HCEC 1CT (cell line): ENCODE results near the gene HOXB9.

Experiments used
- DNase-seq: peaks from one replicate; pipeline ENCODE4 v3.0.0-alpha.2; 2017

The HOXB9 gene

DNA sequence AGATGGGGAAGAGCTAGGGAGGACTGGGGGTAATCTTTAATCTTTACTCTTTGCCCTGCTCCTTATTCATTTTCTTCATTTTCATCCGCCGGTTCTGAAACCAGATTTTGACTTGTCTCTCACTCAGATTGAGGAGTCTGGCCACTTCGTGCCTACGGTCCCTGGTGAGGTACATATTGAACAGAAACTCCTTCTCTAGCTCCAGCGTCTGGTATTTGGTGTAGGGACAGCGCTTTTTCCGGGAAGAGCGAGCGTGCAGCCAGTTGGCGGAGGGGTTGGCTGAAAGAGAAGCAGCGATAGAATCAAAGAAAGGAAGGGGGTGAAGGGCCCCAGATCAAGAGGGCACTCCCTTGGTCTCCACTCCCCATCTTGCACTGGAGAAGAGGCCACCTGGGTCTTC lies 3.3 kb downstream of the HOXB9 start:
- no peak for DNase-seq

DNA sequence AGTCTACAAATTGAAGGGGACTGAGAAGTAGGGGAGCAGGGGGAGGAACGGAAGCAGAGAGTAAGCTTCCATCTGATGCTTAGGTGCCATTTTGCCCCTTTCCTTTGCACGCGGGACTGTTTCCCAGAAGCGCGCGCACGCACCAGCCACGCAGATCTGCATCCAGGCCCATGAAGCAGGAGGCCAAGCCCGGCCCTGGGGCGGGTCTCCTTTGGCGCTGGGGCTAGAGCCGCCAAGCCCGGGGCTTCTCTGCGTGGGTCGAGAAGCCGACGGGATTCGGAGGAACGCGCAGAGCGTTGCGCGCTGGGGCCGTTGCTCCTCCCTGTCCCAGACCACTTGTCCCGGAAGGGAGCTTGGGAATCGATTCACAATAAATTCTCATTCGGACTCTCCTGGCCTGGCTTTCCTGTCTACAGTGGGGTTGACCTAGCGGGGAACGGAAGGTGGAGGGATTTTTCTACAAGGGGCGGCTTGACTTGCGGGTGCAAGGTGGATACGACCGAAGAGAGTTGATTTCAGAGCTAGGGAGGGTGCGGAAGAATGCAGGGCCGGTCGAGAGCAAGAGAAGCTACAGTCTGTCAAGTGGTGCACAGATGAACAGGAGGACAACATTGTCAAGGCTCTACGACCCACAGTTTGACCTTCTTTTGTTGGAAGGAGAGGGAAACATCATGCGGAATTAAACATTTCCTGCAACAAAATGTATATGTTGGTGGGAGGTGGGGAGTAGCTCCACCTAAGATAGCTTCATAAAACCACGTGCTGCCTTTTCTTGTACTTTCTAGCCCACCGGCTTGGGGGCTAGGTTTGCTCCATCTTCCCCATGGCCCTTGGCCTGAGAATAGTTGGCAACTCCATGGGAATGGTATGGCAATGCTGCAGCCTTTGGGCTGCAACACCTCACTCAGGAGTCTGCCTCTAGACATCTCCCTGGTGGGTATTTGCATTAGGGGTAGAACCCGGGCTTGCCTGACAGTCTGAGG lies 4.5 kb downstream of the HOXB9 start:
- no peak for DNase-seq

DNA sequence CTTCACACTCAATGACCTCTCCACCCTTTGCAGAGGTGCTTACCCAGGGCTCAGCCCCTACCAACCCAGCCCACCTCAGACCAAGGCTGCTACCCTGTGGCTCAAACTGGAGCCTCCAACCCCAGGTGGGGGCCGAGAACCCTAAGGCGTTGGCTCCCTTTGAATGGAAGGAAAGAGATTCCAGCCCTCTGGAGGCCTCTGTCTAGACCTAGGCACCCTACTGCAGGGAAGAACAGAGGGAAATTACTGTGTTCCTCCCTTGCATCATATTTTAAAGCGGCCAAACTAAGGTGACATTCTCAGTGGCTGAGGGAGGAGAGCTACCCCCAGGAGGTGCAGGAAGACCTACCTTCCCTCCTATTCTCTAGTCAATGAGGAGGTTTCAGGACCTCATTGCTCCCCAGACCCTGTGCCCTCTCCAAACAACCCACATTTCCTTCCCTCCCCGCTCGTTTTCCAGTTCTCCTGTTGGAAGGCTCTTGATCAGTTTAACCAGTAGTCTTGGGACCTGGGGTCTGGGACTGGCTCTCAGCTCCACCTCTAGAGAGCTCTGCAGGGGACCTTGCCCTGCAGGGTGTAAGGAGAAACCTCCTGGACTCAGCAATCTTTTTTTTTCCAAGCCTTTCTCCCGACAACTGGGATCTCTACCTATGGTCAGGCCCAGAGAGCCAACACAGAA lies 5.6 kb downstream of the HOXB9 start:
- DNase-seq: no peak

DNA sequence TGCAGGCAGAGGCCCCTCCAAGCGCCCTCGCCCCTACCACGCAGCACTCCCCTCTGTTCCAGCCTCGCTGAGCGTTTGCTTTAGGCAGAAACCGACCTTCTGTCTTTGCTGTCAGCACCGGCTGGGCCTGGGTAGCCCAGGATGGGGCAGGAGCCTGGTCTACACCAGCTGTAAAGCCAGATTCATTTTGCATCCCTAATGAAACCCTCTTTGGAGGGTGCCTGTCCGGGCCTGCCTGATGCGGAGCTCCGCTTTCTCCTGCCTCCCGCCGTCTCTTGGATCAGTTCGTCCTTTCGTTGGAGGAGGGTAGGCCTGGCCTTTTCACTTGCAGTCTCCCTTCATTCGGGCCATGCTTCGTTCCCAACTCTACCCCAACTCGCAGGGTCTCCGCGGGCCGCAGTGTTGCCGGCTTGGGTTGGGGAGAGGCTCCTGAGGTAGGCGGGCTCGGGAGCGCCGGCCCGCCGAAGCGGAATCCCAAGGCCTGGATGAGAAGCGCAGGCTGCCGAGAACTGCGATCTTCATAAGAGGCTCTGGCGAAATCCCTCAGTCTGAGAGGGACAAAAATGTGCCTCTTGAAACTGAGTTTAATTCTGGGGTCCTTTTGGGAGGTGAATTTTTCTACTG lies 6.2 kb downstream of the HOXB9 start:
- no peak for DNase-seq

DNA sequence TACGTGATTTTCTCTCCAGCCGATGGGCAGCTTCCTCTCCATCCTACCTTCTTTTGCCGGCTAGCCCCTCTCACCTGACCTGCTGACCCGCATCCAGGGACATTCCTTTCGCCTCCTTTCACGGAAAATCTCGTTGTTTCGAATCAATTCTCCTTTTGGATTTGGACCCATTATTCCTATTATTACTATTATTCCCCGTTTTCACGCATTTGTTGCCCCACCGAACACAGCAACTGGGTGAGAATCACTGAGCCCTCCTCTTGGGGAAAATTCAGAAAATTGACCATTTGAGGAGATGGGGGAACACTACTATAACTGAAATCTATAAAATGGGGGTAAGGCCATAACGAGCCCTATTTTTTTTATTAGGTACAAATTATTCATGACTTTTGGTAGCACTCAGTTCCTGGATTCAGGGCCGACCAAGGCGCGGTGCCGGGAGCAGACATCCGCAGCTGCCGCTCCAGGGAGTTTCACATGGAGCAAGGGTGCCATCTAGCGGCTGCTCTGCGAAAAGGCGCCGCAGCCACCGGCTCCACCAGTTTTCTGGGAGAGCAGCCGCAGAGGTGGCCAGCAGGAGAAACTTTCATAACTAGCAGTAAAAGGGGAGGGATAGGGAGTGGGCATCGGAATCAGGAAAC lies 7.8 kb downstream of the HOXB9 start:
- peak; percentile 81 for DNase-seq

DNA sequence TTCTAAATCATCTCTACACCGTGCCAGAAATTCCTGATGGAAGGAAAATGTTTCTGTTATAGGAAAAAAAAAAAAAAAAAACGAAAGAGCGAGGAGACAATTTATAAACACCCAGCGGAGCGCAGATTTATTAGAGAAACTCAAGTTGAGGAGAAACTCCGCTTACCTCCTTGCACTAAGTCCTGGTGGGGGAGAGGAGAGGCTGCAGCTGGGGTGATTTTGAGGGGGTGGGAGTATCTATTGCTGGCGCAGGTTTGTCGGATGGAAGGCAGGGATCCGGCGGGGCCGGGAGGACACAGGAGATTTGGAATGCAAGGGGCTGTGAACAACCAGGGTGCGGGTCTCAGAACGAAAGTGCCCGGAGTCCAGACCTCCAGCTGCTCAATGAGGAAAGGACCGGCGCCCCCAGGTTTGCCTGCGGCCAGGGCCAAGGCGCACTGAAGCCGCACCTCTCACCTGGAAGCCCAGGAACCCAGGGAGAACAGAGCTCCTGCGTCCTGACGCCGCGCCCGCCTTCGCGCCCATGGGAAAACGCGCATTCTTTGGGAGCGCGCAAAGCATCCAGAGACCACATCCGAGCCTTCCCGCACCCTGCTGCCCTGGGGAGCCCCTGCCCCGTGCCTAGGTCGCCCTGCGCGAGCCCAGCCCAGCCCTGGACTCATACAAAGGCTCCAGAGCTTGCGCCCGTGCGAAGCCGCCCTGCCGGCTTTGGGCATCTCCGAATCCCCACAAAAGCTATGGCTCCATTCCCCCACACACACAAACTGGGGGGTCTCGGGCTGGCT lies 8.5 kb downstream of the HOXB9 start:
- DNase-seq: no peak

DNA sequence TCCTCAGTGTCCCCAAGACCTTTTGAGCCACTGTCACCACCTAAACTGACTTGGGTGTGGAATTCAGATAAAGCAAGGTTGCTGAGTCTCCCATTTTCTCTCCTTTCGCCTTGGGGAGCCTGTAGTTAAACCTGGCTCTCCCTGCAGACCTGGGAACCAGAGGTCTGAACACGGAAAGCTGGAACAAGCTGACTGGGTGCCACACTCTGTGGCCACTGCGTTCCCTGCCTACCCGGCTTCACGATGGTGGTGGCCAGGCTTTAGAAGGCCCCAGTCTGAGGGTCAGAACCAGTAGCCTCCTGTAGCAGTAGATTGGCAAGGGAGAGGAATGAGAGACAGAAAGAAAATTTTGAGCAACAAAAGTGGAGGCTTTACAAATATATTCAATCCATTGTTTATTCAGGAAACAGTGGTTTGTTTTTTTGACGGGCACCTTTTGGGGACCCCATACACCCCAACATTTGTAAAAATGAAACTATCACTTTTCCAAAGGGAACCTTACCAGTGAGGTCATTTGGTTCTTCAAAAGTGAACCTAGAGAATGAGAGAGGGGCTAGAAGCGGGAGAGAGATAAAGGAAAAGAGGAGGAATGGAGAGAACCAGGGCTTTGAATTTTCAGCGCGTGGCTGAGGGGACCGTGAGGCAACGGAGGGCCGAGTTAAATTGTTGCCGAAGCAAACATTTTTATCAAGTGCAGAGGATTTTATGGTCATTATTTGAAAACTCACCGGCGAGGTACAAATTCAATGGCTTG lies 9.3 kb downstream of the HOXB9 start:
- no peak for DNase-seq

DNA sequence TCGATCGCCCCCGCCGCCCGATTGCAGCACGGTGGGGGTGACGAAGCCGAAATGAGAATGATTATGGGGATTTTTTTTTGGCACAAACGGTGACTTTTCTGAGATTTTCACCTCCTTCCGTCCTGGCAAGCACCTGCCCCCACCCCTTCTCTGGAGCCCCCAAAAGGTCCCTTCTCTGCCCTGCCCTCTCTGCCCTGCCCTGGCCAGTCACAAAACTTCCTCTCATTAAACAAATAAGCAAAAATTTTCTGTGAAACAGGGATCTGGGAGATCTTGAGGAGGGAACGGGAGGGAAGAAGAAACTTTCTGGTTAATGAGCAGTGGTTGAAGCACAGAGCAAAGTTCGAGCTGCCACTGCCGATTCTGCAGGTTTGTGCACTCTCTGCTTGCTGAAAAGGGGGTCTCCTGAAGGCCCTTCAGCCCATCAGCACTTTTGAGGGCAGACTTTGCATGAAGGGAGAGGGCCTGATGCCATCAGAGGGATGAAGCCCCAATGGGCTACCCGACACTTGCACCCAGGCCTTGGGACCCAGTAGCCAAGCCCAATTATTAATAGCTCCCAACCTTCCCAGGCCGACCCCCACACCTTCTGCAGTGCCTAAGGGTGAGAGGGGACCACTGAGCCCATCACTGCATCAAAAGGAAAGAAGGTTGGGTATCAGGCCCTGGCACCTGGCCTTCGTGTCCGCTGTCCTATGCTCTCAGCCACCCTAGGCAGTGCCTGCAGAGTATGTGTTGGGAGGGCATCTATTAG lies 10.0 kb downstream of the HOXB9 start:
- no peak for DNase-seq

DNA sequence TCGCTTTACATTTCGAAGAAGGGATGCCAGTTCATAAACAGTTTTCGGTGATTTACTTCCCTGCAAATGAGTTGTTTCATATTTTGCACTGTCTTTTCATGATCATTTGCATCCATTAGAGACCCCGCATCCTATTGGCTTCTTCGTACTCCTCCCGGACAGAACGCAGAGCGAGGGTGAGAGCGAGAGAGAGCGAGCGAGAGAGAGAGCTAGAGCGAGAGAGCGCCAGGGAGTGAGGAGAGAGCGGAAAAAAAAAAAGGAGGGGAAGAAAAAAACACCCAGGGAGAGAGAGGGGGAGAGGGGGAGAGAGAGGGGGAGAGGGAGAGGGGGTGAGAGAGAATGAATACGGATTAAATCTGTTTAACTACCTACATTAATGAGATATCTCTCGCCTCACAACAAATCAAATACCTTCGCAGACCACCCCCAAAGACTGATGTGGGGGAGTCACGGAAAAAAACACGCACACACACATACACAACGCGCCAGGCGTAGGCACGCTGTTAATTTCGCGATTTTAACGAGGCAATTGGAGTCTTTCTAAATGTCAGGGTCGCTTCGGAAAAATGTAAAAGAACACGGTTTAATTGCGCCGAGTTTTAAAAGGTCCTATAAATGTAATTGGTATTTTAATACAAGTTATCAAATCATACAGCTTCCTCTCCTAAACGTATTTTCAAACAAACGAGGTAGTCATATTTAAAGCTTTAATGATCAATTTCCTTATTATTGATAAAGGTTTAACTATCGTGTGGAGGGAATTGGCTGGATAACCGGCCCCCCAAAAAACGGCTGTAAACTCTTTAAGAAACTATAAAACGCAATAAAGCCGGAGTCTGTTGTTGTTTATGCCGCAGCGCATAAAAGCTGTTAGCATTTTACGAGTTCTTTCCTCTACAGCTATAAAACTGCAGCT lies 10.9 kb downstream of the HOXB9 start, which contains the start of gene HOXB8:
Gene HOXB8, minus strand, starts transcription at position 246 of the 916 bp plus-strand sequence. CDS start 588 bp downstream, outside the sequence.
- DNase-seq: no peak

DNA sequence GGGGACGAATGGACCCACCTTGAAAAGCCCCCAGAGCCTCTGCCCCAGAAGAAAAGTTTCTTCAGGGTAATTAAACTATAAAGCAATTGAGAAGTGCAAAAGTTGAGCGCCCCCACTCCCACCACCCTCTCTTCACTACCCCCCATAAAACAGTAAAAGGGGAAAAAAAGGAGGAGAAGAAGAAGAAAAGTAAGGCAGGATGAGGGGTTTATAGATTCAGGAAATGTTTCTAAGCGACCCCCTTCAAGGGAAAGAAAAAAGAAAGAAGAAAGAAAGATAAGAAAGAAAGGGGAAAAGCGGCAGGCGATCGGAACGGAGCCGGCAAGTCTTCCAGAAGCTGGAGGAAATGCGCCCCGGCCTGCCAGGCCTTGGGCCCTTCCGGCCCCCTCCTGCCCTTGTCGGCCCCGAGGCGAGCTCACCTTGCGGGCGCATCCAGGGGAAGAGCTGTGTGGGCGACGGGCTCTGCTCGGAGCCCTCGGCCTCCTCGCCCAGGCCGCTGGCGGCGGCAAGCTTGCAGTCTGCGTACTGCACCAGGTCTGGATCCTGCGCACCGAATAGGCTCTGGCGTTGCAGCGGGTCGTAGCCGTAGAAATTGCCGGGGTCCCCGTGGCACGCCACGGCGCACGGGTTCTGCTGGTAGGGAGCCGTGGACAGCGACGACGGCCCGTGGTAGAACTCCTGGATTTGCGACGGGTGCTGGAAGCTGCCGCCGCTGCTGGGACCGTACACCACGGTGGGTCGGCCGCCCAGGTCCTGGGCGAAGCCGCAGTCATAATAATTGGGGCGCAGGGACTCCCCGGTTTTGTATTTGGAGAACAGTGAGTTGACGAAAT lies 12.1 kb downstream of the HOXB9 start:
- no peak for DNase-seq

DNA sequence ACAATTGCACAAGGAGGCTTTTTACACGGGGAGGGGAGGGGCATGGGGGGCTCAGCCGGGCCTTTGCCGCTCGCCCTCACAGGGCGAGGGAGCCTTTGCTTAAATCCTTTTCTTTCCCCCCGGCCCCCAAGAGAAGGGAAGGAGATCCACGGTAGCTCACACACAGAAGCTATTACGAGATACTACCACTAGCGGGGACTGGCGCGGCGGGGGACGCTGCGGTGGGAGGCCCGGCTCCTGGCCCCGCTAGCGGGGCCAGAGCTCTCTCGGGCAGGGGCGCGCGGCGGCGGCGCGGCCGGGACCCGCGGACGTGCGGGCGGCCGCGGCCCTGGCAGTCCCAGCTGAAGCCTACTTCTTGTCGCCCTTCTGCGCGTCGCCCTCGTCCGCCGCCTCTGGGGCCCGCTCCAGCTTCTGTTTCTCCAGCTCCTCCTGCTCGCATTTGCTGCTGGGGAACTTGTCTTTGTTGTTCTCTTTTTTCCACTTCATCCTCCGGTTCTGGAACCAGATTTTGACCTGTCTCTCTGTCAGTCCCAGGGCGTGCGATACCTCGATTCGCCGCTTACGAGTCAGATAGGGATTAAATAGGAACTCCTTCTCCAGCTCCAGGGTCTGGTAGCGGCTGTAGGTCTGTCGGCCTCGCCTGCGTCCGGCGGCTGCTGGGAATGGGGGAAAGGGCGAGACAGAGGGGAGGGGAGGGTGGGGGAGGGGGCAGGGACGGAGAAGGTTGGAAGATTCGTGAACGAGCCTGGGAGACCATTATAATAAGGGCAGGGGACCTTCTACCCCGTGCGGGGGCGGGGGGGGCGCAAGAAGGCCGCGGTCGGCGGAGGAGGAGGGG lies 13.1 kb downstream of the HOXB9 start:
- peak; percentile 60 for DNase-seq

DNA sequence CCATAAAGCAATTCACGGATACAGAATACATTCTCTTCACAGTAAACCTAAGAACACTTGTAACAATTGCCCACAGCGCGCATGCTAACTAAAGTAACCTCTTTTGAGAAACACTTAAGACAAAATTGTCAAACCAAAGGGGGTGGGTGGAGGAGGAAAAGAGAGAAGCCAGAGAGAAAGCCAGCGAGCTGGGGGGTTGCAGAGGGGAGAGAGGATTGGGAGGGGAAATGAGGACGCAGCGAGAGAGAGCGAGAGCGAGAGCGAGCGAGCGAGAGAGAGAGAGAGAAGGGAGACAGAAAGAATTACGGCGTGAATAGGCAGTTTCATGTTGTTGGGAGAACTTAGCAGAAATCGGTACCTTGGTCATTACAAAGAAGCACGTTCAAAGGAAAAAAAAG lies 13.7 kb downstream of the HOXB9 start:
- DNase-seq: no peak

DNA sequence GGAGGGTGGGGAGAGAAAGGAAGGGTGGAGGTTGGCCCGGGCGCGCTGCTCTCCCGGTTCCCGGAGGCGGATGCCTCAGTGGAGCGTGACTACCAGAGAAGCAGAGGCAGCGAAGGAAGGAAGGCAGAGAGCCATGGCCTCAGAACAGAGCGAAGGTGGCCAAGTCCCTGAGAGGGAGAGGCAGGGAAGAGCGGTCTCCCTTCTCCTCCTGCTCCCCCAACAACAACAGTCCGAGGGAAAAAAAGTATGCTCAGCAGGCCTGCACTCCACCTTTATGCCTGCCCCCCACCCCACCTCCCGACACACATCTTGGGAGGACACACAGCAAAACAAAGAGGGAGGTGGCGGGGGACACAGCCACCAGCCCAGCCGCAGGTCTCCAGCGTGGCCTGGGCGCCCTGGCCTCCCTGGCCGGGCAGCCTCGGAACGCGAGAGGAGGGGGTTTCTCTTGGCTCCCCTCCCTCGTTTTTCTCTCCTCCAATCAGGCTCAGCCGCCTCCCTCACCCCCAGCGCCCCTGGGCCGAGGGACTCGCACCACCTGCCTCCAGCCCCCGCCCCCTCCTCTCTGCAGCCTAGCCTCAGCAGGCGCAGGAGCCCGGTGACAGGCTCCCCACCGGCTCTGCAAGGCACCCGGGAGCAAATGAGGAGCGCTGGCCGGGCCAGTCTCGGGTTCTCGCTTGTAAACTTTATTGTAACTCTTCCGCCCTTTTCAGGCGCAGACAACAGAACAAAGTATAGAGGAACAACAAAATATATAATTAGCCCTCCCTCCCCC lies 14.3 kb downstream of the HOXB9 start:
- DNase-seq: no peak

DNA sequence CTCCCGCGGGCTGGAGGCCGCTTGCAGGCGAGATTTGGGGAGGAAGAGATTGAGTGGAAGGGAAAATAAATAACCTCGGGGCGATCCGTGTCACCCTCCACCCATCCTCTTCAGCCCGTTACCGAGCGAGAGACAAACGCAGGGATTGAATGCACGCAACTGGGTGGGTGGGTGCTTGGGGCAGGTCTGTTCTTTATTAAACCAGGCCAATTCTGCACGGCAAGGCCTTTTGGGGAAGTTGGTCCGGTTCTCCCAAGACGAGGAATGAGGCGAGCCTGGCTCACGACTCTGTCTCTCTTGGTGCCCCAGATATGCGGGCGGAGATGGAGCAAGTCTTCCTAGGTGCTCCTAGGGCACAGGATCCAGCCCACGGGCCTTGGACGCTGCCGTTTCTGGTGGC lies 14.9 kb downstream of the HOXB9 start:
- DNase-seq: peak; percentile 23

DNA sequence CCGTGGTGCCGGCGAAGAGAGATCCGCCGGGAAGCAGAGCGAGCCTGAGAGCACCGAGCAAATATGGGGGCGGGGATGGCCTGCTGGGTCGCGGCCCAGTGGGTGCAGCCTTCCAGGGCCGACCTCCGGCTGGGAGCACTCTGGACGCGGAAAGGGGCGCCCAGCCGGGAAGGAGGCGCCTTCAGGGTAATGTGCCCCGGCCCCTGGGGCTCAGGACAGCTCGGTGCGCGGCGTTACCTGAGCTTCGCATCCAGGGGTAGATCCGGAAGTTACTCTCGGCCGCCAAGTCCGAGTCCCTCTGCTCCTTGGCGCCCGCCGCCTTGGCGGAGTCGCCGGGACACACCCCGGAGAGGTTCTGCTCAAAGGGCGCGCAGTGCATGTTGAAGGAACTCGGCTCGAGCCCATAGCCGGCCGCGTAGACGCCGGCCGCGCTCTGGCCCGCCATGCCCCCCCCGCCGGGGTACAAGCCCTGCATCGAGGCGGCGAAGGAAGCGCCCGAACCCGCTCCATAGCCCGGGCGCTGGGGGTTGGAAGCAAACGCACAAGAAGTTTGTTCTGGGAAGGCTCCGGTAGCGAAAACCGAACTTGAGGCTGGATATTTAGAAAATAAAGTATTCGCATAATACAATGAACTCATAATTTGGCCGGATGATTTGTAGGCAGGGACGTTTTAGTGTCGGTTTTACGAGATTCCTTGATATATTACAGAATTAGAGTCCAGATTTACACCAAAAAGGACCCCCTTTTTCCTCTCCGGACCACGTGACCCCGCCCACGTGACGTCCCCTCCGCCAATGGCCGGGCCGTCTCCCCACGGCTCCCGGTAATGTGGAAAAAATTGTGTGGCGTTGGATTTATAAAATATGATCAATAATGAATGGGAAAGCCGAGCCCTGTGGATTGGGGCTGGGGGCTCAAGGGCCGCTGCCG lies 15.6 kb downstream of the HOXB9 start, which contains the start of gene HOXB7:
Gene HOXB7, minus strand, starts transcription at position 736 of the 930 bp plus-strand sequence. Its CDS starts 99 bp downstream, at position 637.
- DNase-seq: peak; percentile 66
